Kidney capillary endothelial cell (primary cell): ENCODE results near the gene CAMK2G.
"Not testable (repeated sequence)": the region's sequence is repeated elsewhere in the genome, so short reads cannot be mapped to it uniquely, and the experiment has no call there.

Experiments
- DNase-seq: peaks from one replicate; pipeline ENCODE4 v3.0.0-alpha.2; 2018; ENCODE audit warnings: low spot score

Gene CAMK2G

GRCh38 chr10:73874267-73875138 is at the start of gene CAMK2G:
TSS of gene CAMK2G (minus strand) at chr10:73874555. CDS start at chr10:73874461, 94 bp downstream.
- peak; percentile 53 for DNase-seq

- no peak for DNase-seq
Measured at GRCh38 chr10:73922864-73923133, 48.4 kb upstream of the CAMK2G start.

GRCh38 chr10:73922007-73922863 is 47.9 kb upstream of the CAMK2G start:
- DNase-seq = no peak

GRCh38 chr10:73920089-73920488 is 45.7 kb upstream of the CAMK2G start:
- DNase-seq = no peak

DNA sequence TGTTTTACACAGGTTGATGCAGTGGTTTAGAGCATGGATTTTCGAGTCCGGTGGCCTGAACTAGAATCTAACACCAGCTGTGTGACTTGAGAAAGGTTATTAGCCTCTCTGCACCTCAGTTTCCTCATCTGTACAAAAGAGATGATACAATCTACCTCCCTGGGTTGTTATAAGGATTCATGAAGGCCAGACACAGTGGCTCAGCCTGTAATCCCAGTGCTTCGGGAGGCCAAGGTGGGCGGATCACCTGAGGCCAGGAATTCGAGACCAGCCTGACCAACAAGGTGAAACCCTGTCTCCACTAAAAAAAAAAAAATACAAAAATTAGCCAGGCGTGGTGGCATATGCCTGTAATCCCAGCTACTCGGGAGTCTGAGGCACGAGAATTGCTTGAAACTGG is 45.1 kb upstream of the CAMK2G start:
- not testable (repeated sequence) for DNase-seq

GRCh38 chr10:73917566-73918305 is 43.4 kb upstream of the CAMK2G start:
- no peak for DNase-seq

DNA sequence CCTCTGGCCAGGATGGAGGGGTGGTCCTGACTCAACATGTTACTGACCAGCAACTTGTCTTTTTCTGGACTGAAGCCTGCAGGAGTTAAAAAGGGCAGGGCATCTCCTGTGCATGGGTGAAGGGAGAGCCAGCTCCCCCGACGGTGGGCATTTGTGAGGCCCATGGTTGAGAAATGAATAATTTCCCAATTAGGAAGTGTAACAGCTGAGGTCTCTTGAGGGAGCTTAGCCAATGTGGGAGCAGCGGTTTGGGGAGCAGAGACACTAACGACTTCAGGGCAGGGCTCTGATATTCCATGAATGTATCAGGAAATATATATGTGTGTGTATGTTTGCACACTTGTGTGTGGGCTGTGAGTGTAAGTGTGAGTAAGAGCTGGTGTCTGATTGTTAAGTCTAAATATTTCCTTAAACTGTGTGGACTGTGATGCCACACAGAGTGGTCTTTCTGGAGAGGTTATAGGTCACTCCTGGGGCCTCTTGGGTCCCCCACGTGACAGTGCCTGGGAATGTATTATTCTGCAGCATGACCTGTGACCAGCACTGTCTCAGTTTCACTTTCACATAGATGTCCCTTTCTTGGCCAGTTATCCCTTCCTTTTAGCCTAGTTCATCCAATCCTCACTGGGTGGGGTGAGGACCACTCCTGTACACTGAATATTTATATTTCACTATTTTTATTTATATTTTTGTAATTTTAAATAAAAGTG is 42.6 kb upstream of the CAMK2G start:
- no peak for DNase-seq

- no peak for DNase-seq
Measured at GRCh38 chr10:73915206-73915851, 41.0 kb upstream of the CAMK2G start.

GRCh38 chr10:73914036-73914435 is 39.7 kb upstream of the CAMK2G start:
- no peak for DNase-seq

GRCh38 chr10:73911553-73912004 is 37.2 kb upstream of the CAMK2G start:
- DNase-seq = no peak

GRCh38 chr10:73910764-73911552 is 36.6 kb upstream of the CAMK2G start, which contains the start of gene PLAU:
TSS of gene PLAU (plus strand) at chr10:73911132. CDS start at chr10:73911556, 424 bp downstream.
- peak; percentile 48 for DNase-seq

DNA sequence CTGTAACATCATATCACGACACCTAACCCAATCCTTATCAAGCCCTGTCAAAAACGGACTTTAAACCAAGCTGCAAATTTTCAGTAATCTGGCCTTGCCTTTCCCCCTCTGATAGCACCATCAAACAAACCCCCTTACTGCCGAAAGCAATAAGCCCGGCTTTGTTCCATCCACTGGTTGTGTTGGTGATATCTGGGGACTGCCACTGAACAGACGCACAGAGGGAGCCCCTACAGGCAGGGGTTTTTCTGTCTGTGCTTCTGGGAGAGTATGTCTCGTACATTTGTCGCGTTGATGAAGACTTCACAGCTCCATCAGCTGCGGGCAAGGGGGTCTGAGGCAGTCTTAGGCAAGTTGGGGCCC is 36.0 kb upstream of the CAMK2G start:
- no peak for DNase-seq

GRCh38 chr10:73909540-73910115 is 35.3 kb upstream of the CAMK2G start:
- DNase-seq = no peak

DNA sequence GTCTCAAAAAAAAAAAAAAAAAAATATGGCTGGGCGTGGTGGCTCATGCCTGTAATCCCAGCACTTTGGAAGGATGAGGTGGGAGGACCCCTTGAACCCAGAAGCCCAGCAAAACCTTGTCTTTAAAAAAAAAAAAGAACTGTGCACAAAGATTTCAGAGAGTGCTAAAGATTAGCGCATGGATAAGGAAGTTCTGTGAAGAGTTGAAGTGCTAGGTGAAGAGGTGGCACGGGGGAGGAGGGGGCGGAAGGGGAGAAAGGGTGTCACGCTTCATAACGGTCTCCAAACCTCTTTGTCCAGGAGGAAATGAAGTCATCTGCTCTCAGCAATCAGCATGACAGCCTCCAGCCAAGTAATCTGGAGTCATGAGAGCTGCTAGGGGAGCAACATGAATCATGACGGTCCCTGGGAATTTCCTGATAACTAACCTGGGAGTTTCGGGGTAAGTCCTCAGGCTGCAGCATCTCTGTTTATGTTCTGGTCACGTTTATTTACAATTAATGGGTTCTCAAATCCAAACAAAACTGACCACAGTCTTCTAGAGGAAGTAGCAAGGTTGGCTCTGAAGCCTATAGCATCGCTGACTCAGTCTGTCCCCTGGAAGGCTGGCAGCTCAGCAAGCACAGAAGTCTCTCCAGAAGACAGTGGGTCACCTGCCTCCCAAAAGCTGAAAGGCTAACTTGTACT is 34.6 kb upstream of the CAMK2G start:
- peak; percentile 99 for DNase-seq

GRCh38 chr10:73907841-73908517 is 33.6 kb upstream of the CAMK2G start:
- DNase-seq = peak; percentile 70

DNA sequence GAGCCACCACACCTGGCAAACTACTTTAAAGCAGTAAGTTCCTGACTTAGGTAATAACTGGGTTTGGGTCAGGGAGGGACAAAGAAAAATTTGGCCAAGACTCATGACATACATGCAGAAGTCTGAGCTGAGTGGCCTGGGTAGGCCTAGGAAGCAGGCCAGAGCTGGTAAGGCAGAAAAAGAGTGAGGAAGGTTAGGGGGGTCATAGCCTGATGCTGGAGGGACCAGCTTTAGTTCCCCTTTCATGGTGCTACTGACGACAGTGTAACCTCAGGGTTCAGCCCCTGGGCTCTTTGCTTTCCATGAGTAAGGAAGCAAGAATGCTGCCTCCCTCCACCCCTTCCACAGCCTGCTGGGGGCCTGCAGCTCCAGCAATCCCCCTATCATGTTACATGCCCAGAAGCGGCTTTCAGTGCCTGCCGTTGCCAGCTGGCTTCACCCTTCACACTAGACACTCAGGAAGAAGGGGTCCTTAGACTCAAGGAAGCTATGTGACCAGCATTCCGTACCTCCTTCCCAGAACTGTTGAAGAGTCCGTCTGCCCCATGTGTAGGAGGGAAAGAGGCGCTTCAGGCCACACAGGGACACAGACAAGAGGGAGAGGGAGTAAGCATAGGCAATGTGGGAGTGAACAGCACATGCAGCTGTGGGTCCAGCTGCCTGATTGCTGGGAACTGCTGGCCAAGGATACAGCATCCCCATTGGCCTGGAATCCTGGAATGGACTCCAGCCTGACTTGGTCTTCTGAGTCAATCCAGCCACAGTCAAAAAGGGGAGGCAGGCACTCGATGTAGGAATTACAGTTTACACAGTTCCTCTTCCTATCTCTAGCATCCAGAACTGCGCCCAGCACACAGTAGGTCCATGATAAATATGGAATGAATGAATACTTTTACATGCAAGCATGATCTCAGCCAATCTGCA is 32.4 kb upstream of the CAMK2G start:
- DNase-seq = no peak

GRCh38 chr10:73905256-73906020 is 31.1 kb upstream of the CAMK2G start:
- DNase-seq = peak; percentile 77
